ENCODE results near the gene SLAIN1.

Gene SLAIN1

DNA sequence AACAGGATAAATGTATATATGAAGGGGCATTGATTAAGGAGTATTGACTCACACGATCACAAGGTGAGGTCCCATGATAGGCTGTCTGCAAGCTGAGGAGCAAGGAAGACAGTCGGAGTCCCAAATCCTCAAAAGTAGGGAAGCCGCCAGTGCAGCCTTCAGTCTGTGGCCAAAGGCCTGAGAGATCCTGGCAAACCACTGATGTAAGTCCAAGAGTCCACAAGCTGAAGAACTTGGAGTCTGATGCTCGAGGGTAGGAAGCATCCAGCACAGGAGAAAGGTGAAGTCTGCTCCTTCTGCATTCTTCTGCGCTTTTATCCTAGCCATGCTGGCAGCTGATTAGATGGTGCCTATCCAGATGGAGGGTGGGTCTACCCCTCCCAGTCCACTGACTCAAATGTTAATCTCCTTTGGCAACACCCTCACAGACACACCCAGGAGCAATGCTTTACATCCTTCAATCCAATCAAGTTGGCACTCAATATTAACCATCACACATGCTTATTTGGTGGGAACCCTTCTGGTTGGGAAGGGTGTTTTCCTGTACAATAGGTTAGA lies 55.1 kb downstream of the SLAIN1 start:
- no peak for DNase-seq

DNA sequence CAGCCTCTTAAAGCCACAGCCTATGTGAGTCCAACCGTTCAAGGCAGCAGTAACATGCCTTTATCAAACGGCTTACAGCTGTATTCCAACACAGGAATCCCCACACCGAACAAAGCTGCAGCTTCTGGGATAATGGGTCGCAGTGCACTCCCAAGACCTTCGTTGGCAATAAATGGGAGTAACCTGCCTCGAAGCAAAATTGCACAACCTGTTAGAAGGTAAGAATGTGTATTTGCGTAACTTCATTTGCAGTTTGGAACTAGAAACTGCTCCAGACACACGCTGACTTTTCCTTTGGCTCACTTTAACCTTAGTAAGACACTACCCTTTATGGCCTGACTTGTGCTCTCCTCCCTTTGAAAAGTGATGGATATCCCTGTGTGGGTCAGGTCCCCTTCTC lies 63.4 kb downstream of the SLAIN1 start:
- no peak for DNase-seq

DNA sequence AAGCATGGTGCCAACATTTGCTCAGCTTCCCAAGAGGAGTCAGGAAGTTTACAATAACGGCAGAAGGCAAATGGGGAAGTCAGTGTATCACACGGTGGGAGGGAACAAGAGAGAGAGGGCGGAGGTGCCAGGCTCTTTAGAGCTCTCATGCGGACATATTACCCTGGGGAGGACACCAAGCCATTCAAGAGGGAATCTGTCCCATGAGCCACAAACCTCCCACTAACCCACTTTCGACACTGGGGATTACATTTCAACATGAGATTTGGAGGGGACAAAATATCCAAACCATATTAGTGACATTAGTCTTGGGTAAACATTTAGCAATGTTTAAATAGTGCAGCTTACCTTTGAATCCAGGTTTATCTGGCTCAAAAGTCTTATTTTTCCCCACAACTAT lies 69.9 kb downstream of the SLAIN1 start:
- no peak for DNase-seq

DNA sequence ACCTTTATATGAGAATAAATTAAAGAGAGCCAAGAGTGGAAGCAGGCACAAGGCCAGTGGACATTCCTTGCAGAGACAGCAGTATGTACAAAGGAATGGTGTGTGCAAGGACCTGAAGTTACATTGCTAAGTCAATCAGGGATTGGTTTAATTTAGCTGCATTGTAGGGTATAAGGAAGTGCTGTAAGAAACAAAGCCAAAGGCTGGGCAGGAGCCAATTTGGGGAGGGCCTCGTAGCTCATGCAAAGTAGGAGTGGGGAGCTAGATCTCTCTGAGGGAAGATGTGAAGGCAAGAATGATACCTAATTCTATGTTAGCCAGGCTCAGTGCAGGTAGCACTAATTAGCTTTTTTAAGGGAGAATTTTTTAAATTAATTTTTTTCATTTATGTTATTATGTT lies 76.7 kb downstream of the SLAIN1 start:
- DNase-seq = no peak

GRCh38 chr13:77776704-77777103 lies 79.2 kb downstream of the SLAIN1 start:
- DNase-seq = no peak

DNA sequence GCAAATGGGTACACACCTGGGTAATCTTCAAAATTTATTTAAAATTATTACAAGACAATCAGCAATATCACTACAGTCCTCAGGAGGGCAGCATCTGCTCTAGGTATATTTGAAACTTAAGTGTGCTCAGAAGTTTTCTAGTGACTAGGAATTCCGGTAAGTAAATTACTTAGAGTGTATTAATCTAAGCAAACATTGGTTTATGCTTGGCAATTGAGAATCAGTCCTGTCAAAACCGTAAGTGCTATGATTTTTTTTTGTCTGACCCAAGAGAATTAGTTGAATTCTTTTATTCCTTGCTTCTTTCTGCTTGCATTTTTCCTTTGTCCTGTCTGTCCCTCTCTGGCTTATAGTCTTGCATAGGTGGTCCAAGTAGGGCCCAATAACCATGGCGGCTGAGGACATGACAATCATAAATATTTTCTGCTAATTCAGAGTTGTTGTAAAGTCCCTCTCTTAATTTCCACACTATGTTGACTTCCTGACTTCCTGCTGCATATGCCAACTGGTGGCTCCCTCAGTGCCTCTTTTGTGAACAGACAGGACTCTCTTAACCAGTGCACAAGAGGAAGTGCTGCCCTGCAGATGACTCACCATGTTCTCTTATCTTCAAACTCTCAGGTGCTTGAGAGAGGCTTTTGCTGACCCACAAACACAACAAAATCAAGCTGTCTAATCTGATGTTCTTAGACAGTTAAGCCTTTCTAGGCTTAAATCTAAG lies 82.2 kb downstream of the SLAIN1 start:
- DNase-seq = no peak

DNA sequence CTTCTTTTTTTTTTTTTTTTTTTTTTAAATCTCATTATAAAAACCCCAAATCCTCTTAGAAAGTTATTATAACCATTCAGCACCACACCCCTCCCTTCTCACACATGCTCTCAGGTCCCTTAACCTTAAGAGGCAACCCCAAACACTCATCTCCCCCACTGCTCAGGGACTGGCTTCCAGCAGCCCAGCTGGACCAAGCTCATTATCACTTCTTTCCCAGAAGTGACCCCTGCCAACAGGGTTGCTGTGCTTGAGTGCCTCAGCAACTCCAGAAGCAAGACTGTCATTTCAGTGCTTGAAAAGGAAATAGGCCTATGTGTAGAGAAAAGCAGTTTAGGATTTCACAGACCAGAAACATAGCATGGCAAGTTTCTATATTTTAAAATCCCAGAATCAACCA lies 84.3 kb downstream of the SLAIN1 start:
- DNase-seq = no peak

GRCh38 chr13:77784515-77784914 lies 87.0 kb downstream of the SLAIN1 start:
- no peak for DNase-seq

GRCh38 chr13:77786695-77787287 lies 89.3 kb downstream of the SLAIN1 start:
- DNase-seq = no peak

- DNase-seq = no peak
These were observed 91.9 kb downstream of the SLAIN1 start for GRCh38 chr13:77789376-77789775.

- DNase-seq = no peak
These were observed 102.7 kb downstream of the SLAIN1 start for GRCh38 chr13:77800219-77800618.

GRCh38 chr13:77806518-77806917 lies 109.0 kb downstream of the SLAIN1 start:
- no peak for DNase-seq

DNA sequence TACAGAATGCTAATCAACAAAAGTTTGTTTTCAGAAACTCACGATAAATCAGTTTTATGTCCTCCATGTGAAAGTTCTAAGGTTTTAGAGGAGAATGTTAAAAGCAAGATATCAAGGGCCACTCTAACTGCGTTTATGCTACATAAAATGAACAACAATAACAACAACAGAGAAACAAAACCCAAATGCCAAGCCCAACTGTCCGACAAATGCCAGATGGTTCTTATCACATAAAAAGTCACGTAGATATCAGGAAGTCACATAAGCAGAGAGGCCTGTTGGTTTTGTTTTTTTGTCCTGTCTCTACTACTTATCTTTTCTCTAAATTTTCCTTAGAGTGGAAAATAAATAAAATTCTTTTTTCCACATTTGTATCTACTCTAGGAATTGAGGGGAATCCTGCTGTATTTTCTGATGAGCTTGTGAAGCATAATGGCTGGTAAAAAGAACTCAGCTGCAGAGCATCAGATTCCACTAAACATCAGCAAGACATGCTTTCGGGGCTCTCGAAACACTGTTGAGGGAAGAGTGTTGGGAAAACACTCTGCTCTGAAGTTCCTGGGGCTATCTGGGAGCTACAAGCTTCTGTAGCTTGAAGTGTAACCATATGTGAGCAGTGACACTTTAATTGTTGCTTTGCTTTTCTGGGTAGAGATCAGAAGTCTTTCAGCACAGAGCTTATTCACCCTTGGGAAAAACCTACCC lies 110.1 kb downstream of the SLAIN1 start:
- no peak for DNase-seq

GRCh38 chr13:77810430-77810829 lies 112.9 kb downstream of the SLAIN1 start:
- no peak for DNase-seq

GRCh38 chr13:77810878-77811277 lies 113.4 kb downstream of the SLAIN1 start:
- DNase-seq = no peak

- no peak for DNase-seq
These were observed 113.9 kb downstream of the SLAIN1 start for GRCh38 chr13:77811381-77811780.

GRCh38 chr13:77811981-77812380 lies 114.5 kb downstream of the SLAIN1 start:
- no peak for DNase-seq

Measured in activated T-cell treated with anti-CD3 and anti-CD28 coated beads for 4 hours (primary cell).